Esophagus muscularis mucosa (tissue), 3 donors: ENCODE measurements around the gene PIBF1.

ENCODE experiments used
- CTCF ChIP-seq, 3 experiments: fragments of 200-600 bp in 2 of 3; fragments of 450-650 bp in 1 of 3; sonication (generic) in 2 of 3; IDR thresholded peaks; one replicate each; pipeline ENCODE4 v1.5.1; 2017 to 2019; ENCODE audit warnings: antibody characterized with exemption in 3 of 3, mild to moderate bottlenecking in 2 of 3, moderate library complexity in 1 of 3
- POLR2A ChIP-seq: fragments of 450-650 bp; IDR thresholded peaks from one replicate; pipeline ENCODE4 v1.6.1; 2017; ENCODE audit warnings: antibody characterized with exemption, moderate library complexity, mild to moderate bottlenecking, low read depth
- POLR2AphosphoS5 ChIP-seq, 2 donors: sonication (generic); formaldehyde crosslinking; IDR thresholded peaks; one replicate each; pipeline ENCODE4 v1.6.1; 2017; ENCODE audit warnings: antibody characterized with exemption in 2 of 2

- TF ChIP-seq CTCF (IDR thresholded peaks at IDR 0.05) (no peak), POLR2A (no peak), POLR2AphosphoS5 (IDR thresholded peaks at IDR 0.05) (no peak)
Observed at GRCh38 chr13:72911981-72912380, 130.0 kb downstream of the PIBF1 start.
